KMS-11 (cell line): ENCODE measurements around the gene ITPR2.
"Not testable (repeated sequence)": the region's sequence is repeated elsewhere in the genome, so short reads cannot be mapped to it uniquely, and the experiment has no call there.

Experiments
- H2AFZ ChIP-seq: fragments of 200-600 bp; sonication (generic); 2 replicates; pipeline ENCODE4 v1.6.1; 2016; ENCODE audit warnings: antibody characterized with exemption, mixed run types, low read depth
- H3K27ac ChIP-seq: fragments of 200-600 bp; sonication (generic); 2 replicates; pipeline ENCODE4 v1.6.1; 2016; ENCODE audit warnings: mild to moderate bottlenecking, mixed run types
- H3K27me3 ChIP-seq: fragments of 200-600 bp; sonication (generic); 2 replicates; pipeline ENCODE4 v1.6.1; 2017; ENCODE audit warnings: mild to moderate bottlenecking, low read depth, mixed run types, moderate library complexity; ENCODE audit not compliant: insufficient read depth
- H3K36me3 ChIP-seq: fragments of 200-600 bp; sonication (generic); 2 replicates; pipeline ENCODE4 v1.6.1; 2017; ENCODE audit warnings: mild to moderate bottlenecking, mixed run types; ENCODE audit not compliant: insufficient read depth
- H3K4me1 ChIP-seq: fragments of 200-600 bp; sonication (generic); 2 replicates; pipeline ENCODE4 v1.6.1; 2016; ENCODE audit warnings: mild to moderate bottlenecking, low read depth, mixed run types; ENCODE audit not compliant: poor library complexity, severe bottlenecking
- H3K4me2 ChIP-seq: fragments of 200-600 bp; sonication (generic); 2 replicates; pipeline ENCODE4 v1.7.0; 2016; ENCODE audit warnings: mild to moderate bottlenecking, mixed run types
- H3K4me3 ChIP-seq: fragments of 200-600 bp; sonication (generic); IDR thresholded peaks from 2 replicates; pipeline ENCODE4 v1.6.1; 2017; ENCODE audit warnings: low read depth, low read length, mixed read lengths; ENCODE audit not compliant: insufficient read depth
- H3K79me2 ChIP-seq: fragments of 200-600 bp; sonication (generic); 2 replicates; pipeline ENCODE4 v1.6.1; 2016; ENCODE audit warnings: low read depth, mixed run types; ENCODE audit not compliant: insufficient read depth
- H3K9ac ChIP-seq: fragments of 200-600 bp; sonication (generic); 2 replicates; pipeline ENCODE4 v1.6.1; 2016; ENCODE audit warnings: mild to moderate bottlenecking, mixed run types
- H4K20me1 ChIP-seq: fragments of 200-600 bp; sonication (generic); 2 replicates; pipeline ENCODE4 v1.6.1; 2016; ENCODE audit warnings: mild to moderate bottlenecking, mixed run types; ENCODE audit not compliant: insufficient read depth
- CTCF ChIP-seq: fragments of 200-600 bp; sonication (generic); conservative IDR thresholded peaks from 2 replicates; pipeline ENCODE4 v1.6.1; 2017; ENCODE audit warnings: low read depth, mild to moderate bottlenecking, antibody characterized with exemption, low read length, moderate library complexity, mixed read lengths

ITPR2 gene

DNA sequence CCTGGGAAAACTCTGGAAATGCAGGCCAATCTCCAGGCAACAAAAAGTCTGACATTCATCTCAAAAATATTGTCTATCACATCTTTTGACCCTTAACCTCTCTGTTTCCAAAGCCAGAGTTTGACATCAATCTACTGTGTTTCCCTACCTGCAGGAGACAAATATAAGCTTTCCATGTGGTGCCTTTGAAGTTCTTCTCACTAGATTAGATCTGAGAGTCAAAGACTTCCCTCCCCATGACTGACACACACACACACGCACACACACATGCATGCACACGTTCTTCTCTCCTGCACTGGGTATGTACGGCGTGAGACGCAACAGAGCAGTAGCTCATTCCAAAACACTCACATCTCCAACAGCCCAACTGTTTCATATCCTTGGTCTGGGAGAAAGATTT is 8.1 kb upstream of the ITPR2 start:
- Histone ChIP-seq H3K27ac (no peak overlapping the region), H3K27me3 (no peaks in the 10 kb centered on the region), H4K20me1 (no peaks in the 10 kb centered on the region), H2AFZ (no peak overlapping the region), H3K9ac (no peak overlapping the region), H3K4me1 (no peaks in the 10 kb centered on the region), H3K4me2 (no peak overlapping the region), H3K79me2 (no peaks in the 10 kb centered on the region), H3K36me3 (no peaks in the 10 kb centered on the region), H3K4me3 (no peak overlapping the region)
- TF ChIP-seq CTCF: no peak

- H3K79me2 ChIP-seq: no peaks in the 10 kb centered on the region
- no peak overlapping the region for H3K4me3 ChIP-seq
- H3K4me1 ChIP-seq: peaks cover 1% of the 10 kb centered on the region
- no peaks in the 10 kb centered on the region for H3K36me3 ChIP-seq
- H3K27ac ChIP-seq: no peak overlapping the region
- H3K27me3 ChIP-seq: no peaks in the 10 kb centered on the region
- H3K4me2 ChIP-seq: no peak overlapping the region
- TF ChIP-seq CTCF: no peak
- H3K9ac ChIP-seq: no peak overlapping the region
- no peak overlapping the region for H2AFZ ChIP-seq
- no peaks in the 10 kb centered on the region for H4K20me1 ChIP-seq
Observed at GRCh38 chr12:26839512-26839911, 6.5 kb upstream of the ITPR2 start.

DNA sequence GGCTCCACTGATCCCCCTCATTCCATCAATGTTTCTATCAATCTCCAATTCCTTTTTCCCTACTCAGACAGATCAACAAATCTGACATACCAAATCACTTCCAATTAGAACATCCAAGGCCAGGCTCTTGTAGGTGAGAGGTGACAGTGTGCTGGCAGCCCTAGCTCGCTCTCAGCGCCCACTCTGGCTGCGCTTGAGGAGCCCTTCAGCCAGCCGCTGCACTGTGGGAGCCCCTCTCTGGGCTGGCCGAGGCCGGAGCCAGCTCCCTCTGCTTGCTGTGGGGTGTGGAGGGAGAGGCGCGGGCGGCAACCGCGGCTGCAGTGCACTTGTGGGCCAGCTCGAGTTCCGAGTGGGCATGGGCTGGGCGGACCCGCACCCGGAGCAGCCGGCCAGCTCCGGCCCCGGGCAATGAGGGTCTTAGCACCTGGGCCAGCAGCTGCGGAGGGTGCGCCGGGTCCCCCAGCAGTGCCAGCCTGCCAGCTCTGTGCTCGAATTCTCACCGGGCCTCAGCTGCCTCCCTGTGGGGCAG is 6.0 kb upstream of the ITPR2 start:
- H3K36me3 ChIP-seq: no peaks in the 10 kb centered on the region
- no peak overlapping the region for H3K27ac ChIP-seq
- H2AFZ ChIP-seq: no peak overlapping the region
- no peak overlapping the region for H3K4me2 ChIP-seq
- H3K4me1 ChIP-seq: peaks cover 7% of the 10 kb centered on the region
- no peak overlapping the region for H3K4me3 ChIP-seq
- no peak for TF ChIP-seq CTCF
- H3K27me3 ChIP-seq: no peaks in the 10 kb centered on the region
- H4K20me1 ChIP-seq: no peaks in the 10 kb centered on the region
- no peak overlapping the region for H3K9ac ChIP-seq
- no peaks in the 10 kb centered on the region for H3K79me2 ChIP-seq

- TF ChIP-seq CTCF: no peak
- peaks cover 2% of the 10 kb centered on the region; the same call in 1 of the 2 replicates for H3K79me2 ChIP-seq
- no peak overlapping the region for H3K9ac ChIP-seq
- no peak overlapping the region for H3K4me3 ChIP-seq
- H3K4me1 ChIP-seq: peaks cover 9% of the 10 kb centered on the region
- H3K27me3 ChIP-seq: no peaks in the 10 kb centered on the region
- no peaks in the 10 kb centered on the region for H4K20me1 ChIP-seq
- H2AFZ ChIP-seq: no peak overlapping the region
- H3K27ac ChIP-seq: no peak overlapping the region
- no peaks in the 10 kb centered on the region for H3K36me3 ChIP-seq
- no peak overlapping the region for H3K4me2 ChIP-seq
Observed at GRCh38 chr12:26836201-26836600, 3.2 kb upstream of the ITPR2 start.

- H3K27ac ChIP-seq: peak overlapping the region; percentile 46; the same call in 1 of the 2 replicates
- peaks cover 24% of the 10 kb centered on the region for H3K4me1 ChIP-seq
- not testable (repeated sequence) for H3K27me3 ChIP-seq, H4K20me1 ChIP-seq, H3K9ac ChIP-seq, H3K4me3 ChIP-seq, H3K36me3 ChIP-seq
- H3K4me2 ChIP-seq: peak overlapping the region; percentile 61
- peak overlapping the region; percentile 63 for H2AFZ ChIP-seq
- H3K79me2 ChIP-seq: peaks cover 18% of the 10 kb centered on the region; the same call in 1 of the 2 replicates
Observed at GRCh38 chr12:26834503-26835060, 1.6 kb upstream of the ITPR2 start.
